HAP-1 (cell line): ENCODE data around the gene EPB41L5.
"Not testable (repeated sequence)": the region's sequence is repeated elsewhere in the genome, so short reads cannot be mapped to it uniquely, and the experiment has no call there.

ENCODE experiments used
- DNase-seq, 2 experiments: peaks; one replicate each; pipeline ENCODE4 v3.0.0-alpha.2; 2016 to 2020; ENCODE audit warnings: low spot score in 2 of 2
- H3K27me3 ChIP-seq: fragments of 250-450 bp; sonication (Bioruptor Pico); 2 replicates; pipeline ENCODE4 v1.5.1; 2020; ENCODE audit warnings: low read depth, mild to moderate bottlenecking, moderate library complexity
- H3K36me3 ChIP-seq: fragments of 250-450 bp; sonication (Bioruptor Pico); replicated peaks from 2 replicates; pipeline ENCODE4 v1.5.1; 2020; ENCODE audit warnings: mild to moderate bottlenecking
- H3K4me1 ChIP-seq: fragments of 250-450 bp; sonication (Bioruptor Pico); 2 replicates; pipeline ENCODE4 v1.5.1; 2020; ENCODE audit warnings: mild to moderate bottlenecking
- H3K4me3 ChIP-seq: fragments of 250-450 bp; sonication (Bioruptor Pico); 2 replicates; pipeline ENCODE4 v1.5.1; 2020; ENCODE audit warnings: mild to moderate bottlenecking, moderate library complexity
- H3K9me3 ChIP-seq: fragments of 250-450 bp; sonication (Bioruptor Pico); 2 replicates; pipeline ENCODE4 v1.5.1; 2020; ENCODE audit warnings: mild to moderate bottlenecking, moderate library complexity
- in situ Hi-C: fragments of 300-500 bp; cut with MboI; formaldehyde crosslinking; loops from 3 replicates; pipeline ENCODE4 v1.14.3; 2020; ENCODE audit warnings: low sequenced_read_pairs, inconsistent platforms, mixed read lengths

Gene EPB41L5

DNA sequence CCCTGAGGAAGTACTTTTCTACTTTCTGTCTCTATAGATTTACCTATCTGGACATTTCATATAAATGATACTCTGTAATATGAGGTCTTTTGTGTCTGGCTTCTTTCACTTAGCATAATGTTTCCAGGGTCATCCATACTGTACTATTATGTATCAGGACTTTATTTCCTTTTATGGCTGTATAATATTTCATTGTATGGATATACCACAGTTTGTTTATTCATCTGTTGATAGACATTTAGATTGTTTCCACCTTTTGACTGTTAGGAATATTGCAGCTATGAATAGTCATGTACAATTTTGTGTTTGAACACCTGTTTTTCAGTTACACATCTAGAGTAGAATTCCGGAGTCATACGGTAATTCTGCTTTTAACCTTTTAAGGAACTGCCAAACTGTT, 136.5 kb downstream of the EPB41L5 start:
- Histone ChIP-seq H3K4me1 (no peaks in the 10 kb centered on the region), H3K9me3 (0 out of 2 replicates have a peak, but pooled peaks cover 2% of the 10 kb centered on the region), H3K4me3 (no peak overlapping the region), H3K36me3 (no peaks in the 10 kb centered on the region; the same call in 1 of the 2 replicates), H3K27me3 (no peaks in the 10 kb centered on the region)
- in situ Hi-C loops, result no loop called here
- no peak for DNase-seq

- Histone ChIP-seq H3K9me3 (0 out of 2 replicates have a peak, but pooled peaks cover 2% of the 10 kb centered on the region), H3K27me3 (no peaks in the 10 kb centered on the region), H3K36me3 (no peaks in the 10 kb centered on the region; the same call in 1 of the 2 replicates), H3K4me1 (no peaks in the 10 kb centered on the region), H3K4me3 (no peak overlapping the region)
- DNase-seq, result no peak
- in situ Hi-C loops, result no loop called here
Measured at GRCh38 chr2:120150040-120150482, 137.2 kb downstream of the EPB41L5 start.

DNA sequence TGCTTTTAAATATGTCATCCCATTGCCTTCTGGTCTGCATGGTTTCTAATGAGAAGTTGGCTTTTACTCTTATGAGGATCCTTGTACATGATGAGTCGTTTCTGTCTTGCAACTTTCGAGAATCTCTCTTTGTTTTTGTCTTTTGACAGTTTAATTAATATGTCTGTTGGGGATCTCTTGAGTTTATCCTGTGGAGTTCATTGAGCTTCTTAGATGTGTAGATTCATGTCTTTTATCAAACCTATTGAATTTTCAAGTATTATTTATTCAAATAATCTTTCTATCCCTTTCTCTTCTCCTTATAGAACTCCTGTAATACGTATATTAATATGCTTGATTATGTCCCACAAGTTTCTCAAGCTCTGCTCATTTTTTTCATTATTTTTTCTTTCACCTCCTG, 142.4 kb downstream of the EPB41L5 start:
- in situ Hi-C loops, result no loop called here
- DNase-seq, result no peak

GRCh38 chr2:120158658-120159057, 145.8 kb downstream of the EPB41L5 start:
- H3K27me3 ChIP-seq, DNase-seq, H3K9me3 ChIP-seq, H3K4me1 ChIP-seq, H3K4me3 ChIP-seq, in situ Hi-C loops, H3K36me3 ChIP-seq: not testable (repeated sequence)

More for the DNA sequence above, 142.4 kb downstream of the EPB41L5 start:
- Histone ChIP-seq H3K27me3 (no peaks in the 10 kb centered on the region), H3K4me3 (no peak overlapping the region), H3K36me3 (no peaks in the 10 kb centered on the region; the same call in 1 of the 2 replicates), H3K9me3 (0 out of 2 replicates have a peak, but pooled peaks cover 2% of the 10 kb centered on the region), H3K4me1 (no peaks in the 10 kb centered on the region)

- in situ Hi-C loops, result no loop called here
- H3K36me3 ChIP-seq, result no peaks in the 10 kb centered on the region; the same call in 1 of the 2 replicates
Measured at GRCh38 chr2:120161190-120161589, 148.3 kb downstream of the EPB41L5 start.

DNA sequence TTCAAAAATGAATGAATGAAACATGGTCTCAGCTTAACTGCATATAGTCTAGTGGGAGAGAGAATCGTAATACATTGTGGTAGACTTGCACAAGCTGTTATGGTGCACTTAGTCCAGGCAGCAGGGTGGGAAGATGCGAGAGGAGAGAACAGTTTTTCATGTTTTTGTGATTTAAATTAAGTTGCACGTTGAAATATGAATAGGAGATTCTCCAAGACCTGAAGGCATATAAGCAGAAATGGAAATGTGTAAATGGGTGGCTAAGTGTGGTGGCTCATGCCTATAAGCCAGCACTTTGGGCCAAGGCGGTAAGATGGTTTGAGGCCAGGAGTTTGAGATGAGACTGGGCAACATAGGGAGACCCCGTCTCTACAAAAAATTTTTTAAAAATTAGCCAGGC, 149.8 kb downstream of the EPB41L5 start:
- Histone ChIP-seq H3K36me3 (no peaks in the 10 kb centered on the region; the same call in 1 of the 2 replicates), H3K4me3 (no peak overlapping the region), H3K27me3 (no peaks in the 10 kb centered on the region), H3K9me3 (no peaks in the 10 kb centered on the region), H3K4me1 (peaks cover 8% of the 10 kb centered on the region)
- peak; percentile 28 to 78 for DNase-seq
- in situ Hi-C loops, result no loop called here

More at GRCh38 chr2:120161190-120161589, 148.3 kb downstream of the EPB41L5 start:
- no peak for DNase-seq
- H3K4me3 ChIP-seq, result no peak overlapping the region
- H3K4me1 ChIP-seq, result peaks cover 8% of the 10 kb centered on the region
- H3K9me3 ChIP-seq, result no peaks in the 10 kb centered on the region
- H3K27me3 ChIP-seq, result no peaks in the 10 kb centered on the region

GRCh38 chr2:120167272-120167671, 154.4 kb downstream of the EPB41L5 start:
- peaks cover 16% of the 10 kb centered on the region for H3K4me1 ChIP-seq
- peaks cover 2% of the 10 kb centered on the region; the same call in 1 of the 2 replicates for H3K36me3 ChIP-seq
- in situ Hi-C loops, result no loop called here
- DNase-seq, result no peak
- H3K9me3 ChIP-seq, result no peaks in the 10 kb centered on the region; the same call in 1 of the 2 replicates
- no peak overlapping the region for H3K4me3 ChIP-seq
- no peaks in the 10 kb centered on the region for H3K27me3 ChIP-seq

DNA sequence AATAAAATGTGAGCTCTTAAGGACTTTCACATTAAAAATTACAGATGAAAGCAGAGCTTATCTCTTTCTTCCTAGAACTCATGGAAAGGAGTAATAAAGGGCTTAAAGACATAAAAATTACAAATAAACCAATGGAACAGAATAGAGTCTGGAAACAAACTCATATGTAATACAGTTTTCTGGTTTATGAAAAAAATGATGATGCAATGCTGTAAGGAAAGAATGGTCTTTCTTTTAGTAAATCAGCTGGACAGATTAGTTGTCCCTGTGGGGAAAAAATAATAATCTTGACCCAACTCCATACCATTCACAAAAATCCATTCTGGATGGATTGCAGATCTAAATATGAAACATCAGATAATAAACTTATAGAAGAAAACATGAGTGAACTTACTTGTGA, 156.1 kb downstream of the EPB41L5 start:
- in situ Hi-C loops, result no loop called here
- DNase-seq, result peak in 1 of 2 experiments; percentile 18
- H3K9me3 ChIP-seq, result no peaks in the 10 kb centered on the region; the same call in 1 of the 2 replicates
- H3K36me3 ChIP-seq, result peaks cover 2% of the 10 kb centered on the region; the same call in 1 of the 2 replicates
- H3K27me3 ChIP-seq, result no peaks in the 10 kb centered on the region
- peaks cover 8% of the 10 kb centered on the region for H3K4me1 ChIP-seq
- H3K4me3 ChIP-seq, result no peak overlapping the region

GRCh38 chr2:120174963-120175581, 162.2 kb downstream of the EPB41L5 start:
- H3K9me3 ChIP-seq, result no peaks in the 10 kb centered on the region
- no peaks in the 10 kb centered on the region; the same call in 1 of the 2 replicates for H3K36me3 ChIP-seq
- in situ Hi-C loops, result no loop called here
- no peaks in the 10 kb centered on the region for H3K4me1 ChIP-seq
- DNase-seq, result peak; percentile 46 to 71
- H3K27me3 ChIP-seq, result no peaks in the 10 kb centered on the region
- no peak overlapping the region for H3K4me3 ChIP-seq

DNA sequence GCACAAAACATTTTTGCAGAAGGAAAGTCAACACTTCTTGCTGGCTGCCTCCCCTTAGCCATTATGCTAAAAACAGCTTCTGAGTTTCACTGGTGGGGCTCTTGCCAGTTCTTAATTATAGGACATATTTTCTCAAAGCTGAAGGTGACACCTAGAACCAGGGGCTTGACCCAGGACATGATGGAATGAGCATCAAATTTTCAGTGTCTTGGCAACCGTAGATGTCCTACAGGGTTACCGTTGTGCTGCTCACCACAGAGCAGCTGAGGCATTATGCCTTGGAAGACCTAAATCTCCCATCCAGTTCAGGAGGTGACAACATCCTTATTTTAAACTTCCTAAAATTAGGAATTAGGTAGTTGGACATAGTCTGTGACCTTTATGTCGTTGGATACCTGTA, 163.6 kb downstream of the EPB41L5 start:
- no peaks in the 10 kb centered on the region for H3K27me3 ChIP-seq
- no peaks in the 10 kb centered on the region; the same call in 1 of the 2 replicates for H3K36me3 ChIP-seq
- in situ Hi-C loops, result no loop called here

DNA sequence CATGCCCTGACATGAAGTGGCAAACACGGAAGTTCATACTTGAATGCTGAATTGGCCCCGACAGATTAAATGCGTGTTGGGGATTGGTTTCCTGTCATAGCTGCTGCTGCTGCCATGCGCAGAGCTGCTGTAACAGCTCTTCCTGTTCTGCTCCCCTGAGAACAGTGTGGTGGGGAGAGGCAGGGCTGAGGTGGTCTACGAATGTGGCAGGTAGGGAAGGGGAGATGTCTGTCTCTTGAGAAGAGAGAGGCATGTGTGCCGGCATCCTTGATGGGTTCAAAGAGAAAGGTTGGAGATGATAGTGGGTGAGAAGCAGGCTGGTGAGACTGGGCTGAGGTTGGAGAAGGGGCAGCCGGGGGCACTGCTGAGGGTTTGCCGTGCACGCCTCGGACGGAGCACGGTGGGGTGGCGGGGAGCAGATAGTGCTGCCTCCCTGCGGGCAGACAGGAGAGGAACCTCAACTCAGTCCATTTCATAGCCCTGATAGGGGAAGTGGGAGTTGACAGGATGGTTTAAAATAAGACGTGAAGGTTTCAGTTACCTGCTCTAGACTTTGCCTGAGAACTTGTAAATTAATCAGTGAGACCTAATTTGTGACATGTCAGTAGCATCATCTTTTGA, 164.2 kb downstream of the EPB41L5 start:
- no peak overlapping the region for H3K4me3 ChIP-seq
- in situ Hi-C loops, result no loop called here

More for the DNA sequence above, 163.6 kb downstream of the EPB41L5 start:
- Histone ChIP-seq H3K9me3 (no peaks in the 10 kb centered on the region), H3K4me1 (no peaks in the 10 kb centered on the region), H3K4me3 (no peak overlapping the region)
- no peak for DNase-seq

DNA sequence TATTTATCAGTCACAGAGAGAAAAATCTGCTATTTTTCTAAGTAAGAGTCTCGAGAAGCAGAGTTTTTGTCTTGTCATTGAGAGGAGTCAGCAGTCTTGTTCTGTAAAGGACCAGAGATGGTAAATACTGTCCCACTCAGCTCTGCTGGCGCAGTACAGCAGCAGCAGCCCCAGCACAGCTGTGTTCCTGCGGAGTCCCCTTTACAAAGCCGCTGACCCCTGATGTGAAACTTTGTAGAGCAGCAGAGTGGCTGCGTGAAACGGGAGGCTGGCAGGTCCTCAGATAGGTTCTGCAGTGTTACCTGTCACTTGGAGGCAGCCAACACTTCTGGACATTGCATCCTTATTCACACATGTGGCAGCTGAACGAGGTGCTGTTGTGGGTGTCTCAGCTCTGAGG, 165.1 kb downstream of the EPB41L5 start:
- in situ Hi-C loops, result no loop called here

More for the DNA sequence above, 164.2 kb downstream of the EPB41L5 start:
- Histone ChIP-seq H3K9me3 (no peaks in the 10 kb centered on the region), H3K4me1 (no peaks in the 10 kb centered on the region), H3K27me3 (no peaks in the 10 kb centered on the region), H3K36me3 (no peaks in the 10 kb centered on the region; the same call in 1 of the 2 replicates)
- DNase-seq, result peak in 1 of 2 experiments; percentile 21

DNA sequence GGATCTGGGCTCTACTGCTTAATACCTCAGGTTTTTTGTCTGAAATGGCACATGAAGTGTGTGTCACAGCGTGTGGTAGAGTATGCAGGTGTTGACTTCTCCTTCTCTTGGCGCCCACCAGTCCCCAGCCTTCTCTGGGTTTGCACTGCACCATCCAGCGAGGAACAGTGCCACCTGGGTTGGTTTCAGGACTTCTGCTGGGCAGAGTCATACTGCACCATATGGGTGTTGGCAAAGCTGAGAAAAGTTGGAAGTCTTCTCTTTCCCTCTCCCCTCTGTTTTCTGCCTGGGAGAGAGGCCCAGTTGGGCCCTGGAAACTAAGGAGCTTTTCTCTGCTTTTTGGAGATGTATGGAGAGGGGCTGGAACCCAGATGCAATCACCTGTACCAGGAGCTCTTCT, 166.5 kb downstream of the EPB41L5 start:
- DNase-seq, result no peak
- Histone ChIP-seq H3K4me1 (no peaks in the 10 kb centered on the region), H3K36me3 (no peaks in the 10 kb centered on the region; the same call in 1 of the 2 replicates), H3K9me3 (no peaks in the 10 kb centered on the region), H3K4me3 (no peak overlapping the region), H3K27me3 (no peaks in the 10 kb centered on the region)
- in situ Hi-C loops, result no loop called here

More for the DNA sequence above, 165.1 kb downstream of the EPB41L5 start:
- Histone ChIP-seq H3K36me3 (no peaks in the 10 kb centered on the region; the same call in 1 of the 2 replicates), H3K4me3 (no peak overlapping the region), H3K4me1 (no peaks in the 10 kb centered on the region), H3K27me3 (no peaks in the 10 kb centered on the region), H3K9me3 (no peaks in the 10 kb centered on the region)
- DNase-seq, result no peak

- no peaks in the 10 kb centered on the region for H3K9me3 ChIP-seq
- H3K4me3 ChIP-seq, result no peak overlapping the region
- in situ Hi-C loops, result loop anchor here (5.0 kb wide), 1 partner anchor 478 kb away; no protein-coding TSS in a partner anchor
- no peaks in the 10 kb centered on the region; the same call in 1 of the 2 replicates for H3K36me3 ChIP-seq
- H3K4me1 ChIP-seq, result no peaks in the 10 kb centered on the region
- H3K27me3 ChIP-seq, result no peaks in the 10 kb centered on the region
- DNase-seq, result no peak
Measured at GRCh38 chr2:120180066-120180465, 167.2 kb downstream of the EPB41L5 start.
